Measurements from ENCODE around the gene ATPAF2. TPM values are rescaled to one million over a fixed set of nuclear protein-coding genes. Genes with fewer than 3 reads are reported as not detected.

Gene ATPAF2
- total and polyA plus RNA-seq, 2 experiments from 2014 or later: 17.0 to 21.9 TPM

GRCh38 chr17:18015593-18015992 is 23.4 kb downstream of the ATPAF2 start:
- no peaks in the 10 kb centered on the region for H4K20me1 ChIP-seq (ENCODE audit: insufficient read depth)
- H3K4me3 ChIP-seq: no peak overlapping the region

GRCh38 chr17:18014006-18014405 is 25.0 kb downstream of the ATPAF2 start:
- no peak overlapping the region for H3K4me3 ChIP-seq
- H3K9me3 ChIP-seq (ENCODE audit: low read depth): no peaks in the 10 kb centered on the region
- H3K4me2 ChIP-seq (ENCODE audit: unreplicated experiment): no peak overlapping the region
- no peaks in the 10 kb centered on the region for H3K27me3 ChIP-seq (replicated peaks; ENCODE audit: insufficient read depth)
- H3K36me3 ChIP-seq (ENCODE audit: low read depth): no peaks in the 10 kb centered on the region
- peaks cover 9% of the 10 kb centered on the region for H3F3A ChIP-seq (ENCODE audit: insufficient read depth)
- in situ Hi-C loops (cut with MboI): no loop called here
- H2AFZ ChIP-seq: no peak overlapping the region
- no peaks in the 10 kb centered on the region for H3K79me2 ChIP-seq (ENCODE audit: insufficient read depth)
- H3K4me1 ChIP-seq (ENCODE audit: insufficient read depth): peaks cover 7% of the 10 kb centered on the region
- no peak overlapping the region for H3K9ac ChIP-seq
- no peak for DNase-seq
- 96 to 98% methylated on average over 6 of the region's 6 CpGs for WGBS, 2 experiments (ENCODE audit: low coverage in 1 of 2, low lambda C conversion rate in 2 of 2, missing lambda C conversion rate in 2 of 2)
- no peaks in the 10 kb centered on the region for H4K20me1 ChIP-seq (ENCODE audit: insufficient read depth)
- no peak overlapping the region for H3K27ac ChIP-seq
- TF ChIP-seq EZH2 (IDR thresholded peaks at IDR 0.05; ENCODE audit: insufficient read depth, poor library complexity, severe bottlenecking) (no peak), EZH2phosphoT487 (IDR thresholded peaks at IDR 0.05; ENCODE audit: insufficient read depth, low read depth) (no peak)
- H3K9me2 ChIP-seq (ENCODE audit: insufficient read depth): no peaks in the 10 kb centered on the region

More at GRCh38 chr17:18015593-18015992, 23.4 kb downstream of the ATPAF2 start:
- no peak overlapping the region for H2AFZ ChIP-seq
- no peaks in the 10 kb centered on the region; the same call in 1 of the 2 replicates for H3K4me1 ChIP-seq (ENCODE audit: insufficient read depth)
- no peak overlapping the region for H3K27ac ChIP-seq
- H3K79me2 ChIP-seq (ENCODE audit: insufficient read depth): no peaks in the 10 kb centered on the region
- H3K27me3 ChIP-seq (replicated peaks; ENCODE audit: insufficient read depth): no peaks in the 10 kb centered on the region
- DNase-seq: no peak
- in situ Hi-C loops (cut with MboI): no loop called here
- 93 to 99% methylated on average over 5 of the region's 5 CpGs for WGBS, 2 experiments (ENCODE audit: low coverage in 1 of 2, low lambda C conversion rate in 2 of 2, missing lambda C conversion rate in 2 of 2)
- no peak overlapping the region for H3K4me2 ChIP-seq (ENCODE audit: unreplicated experiment)
- no peaks in the 10 kb centered on the region for H3K9me2 ChIP-seq (ENCODE audit: insufficient read depth)
- H3K36me3 ChIP-seq (ENCODE audit: low read depth): no peaks in the 10 kb centered on the region
- no peak for TF ChIP-seq EZH2 (IDR thresholded peaks at IDR 0.05; ENCODE audit: insufficient read depth, poor library complexity, severe bottlenecking)
- TF ChIP-seq EZH2phosphoT487 (IDR thresholded peaks at IDR 0.05; ENCODE audit: insufficient read depth, low read depth): no peak
- H3K9ac ChIP-seq: no peak overlapping the region
- H3F3A ChIP-seq (ENCODE audit: insufficient read depth): no peaks in the 10 kb centered on the region
- H3K9me3 ChIP-seq (ENCODE audit: low read depth): no peaks in the 10 kb centered on the region

GRCh38 chr17:18011286-18011685 is 27.7 kb downstream of the ATPAF2 start:
- H2AFZ ChIP-seq: no peak overlapping the region
- no peak for DNase-seq
- 95 to 97% methylated on average over 5 of the region's 5 CpGs for WGBS, 2 experiments (ENCODE audit: low coverage in 1 of 2, low lambda C conversion rate in 2 of 2, missing lambda C conversion rate in 2 of 2)
- no peak for TF ChIP-seq EZH2phosphoT487 (IDR thresholded peaks at IDR 0.05; ENCODE audit: insufficient read depth, low read depth)
- no peak for TF ChIP-seq EZH2 (IDR thresholded peaks at IDR 0.05; ENCODE audit: insufficient read depth, poor library complexity, severe bottlenecking)
- no peak overlapping the region for H3K9ac ChIP-seq
- H3K9me2 ChIP-seq (ENCODE audit: insufficient read depth): no peaks in the 10 kb centered on the region
- H4K20me1 ChIP-seq (ENCODE audit: insufficient read depth): no peaks in the 10 kb centered on the region
- no peak overlapping the region for H3K27ac ChIP-seq
- no peaks in the 10 kb centered on the region for H3K27me3 ChIP-seq (replicated peaks; ENCODE audit: insufficient read depth)
- no peak overlapping the region for H3K4me2 ChIP-seq (ENCODE audit: unreplicated experiment)
- H3K36me3 ChIP-seq (ENCODE audit: low read depth): no peaks in the 10 kb centered on the region
- H3K9me3 ChIP-seq (ENCODE audit: low read depth): no peaks in the 10 kb centered on the region
- peaks cover 19% of the 10 kb centered on the region for H3K4me1 ChIP-seq (ENCODE audit: insufficient read depth)
- H3K79me2 ChIP-seq (ENCODE audit: insufficient read depth): no peaks in the 10 kb centered on the region
- H3F3A ChIP-seq (ENCODE audit: insufficient read depth): peaks cover 17% of the 10 kb centered on the region
- no peak overlapping the region for H3K4me3 ChIP-seq
- in situ Hi-C loops (cut with MboI): no loop called here

GRCh38 chr17:18009609-18010420 is 29.2 kb downstream of the ATPAF2 start:
- Histone ChIP-seq H3K9ac (peak overlapping the region; percentile 30; the same call in 1 of the 2 replicates), H3K4me3 (no peak overlapping the region), H2AFZ (no peak overlapping the region), H3K79me2 (ENCODE audit: insufficient read depth) (no peaks in the 10 kb centered on the region), H3K27ac (peak overlapping the region; percentile 76), H3K4me2 (ENCODE audit: unreplicated experiment) (peak overlapping the region; percentile 31), H3K9me2 (ENCODE audit: insufficient read depth) (no peaks in the 10 kb centered on the region), H3F3A (ENCODE audit: insufficient read depth) (peaks cover 17% of the 10 kb centered on the region), H4K20me1 (ENCODE audit: insufficient read depth) (no peaks in the 10 kb centered on the region), H3K9me3 (ENCODE audit: low read depth) (no peaks in the 10 kb centered on the region), H3K36me3 (ENCODE audit: low read depth) (no peaks in the 10 kb centered on the region), H3K27me3 (replicated peaks; ENCODE audit: insufficient read depth) (no peaks in the 10 kb centered on the region), H3K4me1 (ENCODE audit: insufficient read depth) (peaks cover 19% of the 10 kb centered on the region)
- in situ Hi-C loops (cut with MboI): no loop called here
- TF ChIP-seq EZH2 (IDR thresholded peaks at IDR 0.05; ENCODE audit: insufficient read depth, poor library complexity, severe bottlenecking) (no peak), EZH2phosphoT487 (IDR thresholded peaks at IDR 0.05; ENCODE audit: insufficient read depth, low read depth) (no peak)
- DNase-seq: no peak
- WGBS, 2 experiments (ENCODE audit: low coverage in 1 of 2, low lambda C conversion rate in 2 of 2, missing lambda C conversion rate in 2 of 2): 88 to 89% methylated on average over 8 of the region's 8 CpGs

Measured in GM23248 (cell line).